Pancreas (tissue), 10 donors: ENCODE data around the gene BAG1. TPM values are rescaled to one million over a fixed set of nuclear protein-coding genes. Genes with fewer than 3 reads are reported as not detected.

Experiments used
- ATAC-seq, 4 donors: fragments of 200-7000 bp; cut with Tn5 transposase; one replicate each; pipeline versions ENCODE4 v1.8.0 to v1.9.1; 2020; ENCODE audit warnings: mild to moderate bottlenecking in 4 of 4, moderate library complexity in 4 of 4
- DNase-seq, 6 donors: peaks; one replicate each; pipeline ENCODE4 v3.0.0-alpha.2; 2020
- FAIRE-seq: peaks from 2 replicates; lab custom pipeline; 2012; peaks lifted over from hg19 to GRCh38; lab: Jason Lieb, UNC
- H3K27ac ChIP-seq, 4 donors: fragments of 200-600 bp; sonication (generic); 1 replicate in 3 of 4; 2 replicates in 1 of 4; pipeline versions ENCODE4 v1.5.0 to v1.8.0; 2020
- H3K27me3 ChIP-seq, 4 donors: fragments of 200-600 bp; one replicate each; pipeline ENCODE4 v1.8.0; 2021
- H3K36me3 ChIP-seq, 3 donors: fragments of 200-600 bp; sonication (generic) in 1 of 3; one replicate each; pipeline versions ENCODE4 v1.5.0 to v1.8.0; 2020 to 2021
- H3K4me1 ChIP-seq, 3 donors: fragments of 200-600 bp; one replicate each; pipeline ENCODE4 v1.8.0; 2021
- H3K4me3 ChIP-seq, 4 donors: fragments of 200-600 bp; sonication (generic) in 2 of 4; one replicate each; pipeline versions ENCODE4 v1.5.0 to v1.8.0; 2020 to 2021
- H3K9me3 ChIP-seq, 4 donors: fragments of 200-600 bp; one replicate each; pipeline ENCODE4 v1.8.0; 2021
- WGBS, 2 donors: extraction: QIAGEN DNeasy Blood & Tissue Kit; methylation state at CpG; one replicate each; pipeline ENCODE4 v1.1.7; 2013; 5-methylcytosine and 5-hydroxymethylcytosine counted together
- intact Hi-C, 3 donors: fragments of 100-400 bp; cut with DNase I; formaldehyde crosslinking; loops; one replicate each; pipeline versions ENCODE4 v1.11.1 to v1.14.2; 2022
- polyA plus RNA-seq, 2 donors: library from polyadenylated mRNA; stranded (reverse); fragments of 200-250 nt; gene quantifications; one replicate each; pipeline ENCODE4 v1.2.3, GENCODE V29; 2013
- total RNA-seq, 6 donors: library from RNA; stranded (reverse); fragmentation: NEBNext Ultra II Directional in 4 of 6; extraction: Animal tissue kit (Norgen Biotek cat#: 25700) in 4 of 6; gene quantifications; one replicate each; pipeline versions ENCODE4 v1.2.1 to v1.2.4, GENCODE V29; 2021 to 2023
- TF ChIP-seq, protein P1 (sequence below), 4 donors: fragments of 200-600 bp; sonication (generic) in 3 of 4; IDR thresholded peaks; one replicate each; pipeline versions ENCODE4 v1.5.0 to v1.8.0; 2021; ENCODE audit warnings: antibody characterized with exemption in 4 of 4
- donor health status: healthy with polysubstance abuse.
- donor health status: DM: no; HTN: no; CAD: no; lungs with moderate emphysema.
- donor health status: DM: no; HTN: no; CAD: no.
- donor health status: control.
- donor health status: control.
- donor health status: Bipolar disorder and iron deficiency.
- donor health status: DM: yes; HTN: yes; CAD: no.
- donor health status: DM: no; HTN: no; CAD: no.
- donor health status: DM: no; HTN: no; CAD: no.
- donor health status: DM: yes; HTN: yes; CAD: no.

BAG1 gene
- total and polyA plus RNA-seq, 8 donors, result 38.2 to 99.6 (median 53.3) TPM

DNA sequence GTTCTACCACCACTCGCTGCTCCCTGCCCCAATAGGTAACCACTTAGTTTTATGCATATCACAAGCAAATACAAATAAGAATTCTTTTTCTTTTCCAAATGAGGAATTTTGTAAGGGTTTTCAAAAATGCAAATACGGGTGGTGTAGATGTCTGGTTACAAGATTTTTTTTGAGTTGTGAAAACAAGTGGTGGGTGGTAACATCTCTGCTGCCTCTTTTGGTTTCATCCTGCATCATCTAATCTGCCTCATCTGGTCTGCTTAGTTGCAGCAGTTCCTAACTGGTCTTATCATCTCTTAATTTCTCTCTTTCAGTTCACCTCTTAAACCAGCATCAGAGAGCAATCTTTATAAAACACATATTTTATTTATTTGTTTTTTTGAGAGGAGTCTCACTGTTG, 31.1 kb upstream of the BAG1 start:
- WGBS, 2 donors, result 93 to 95% methylated on average over 2 of the region's 2 CpGs

DNA sequence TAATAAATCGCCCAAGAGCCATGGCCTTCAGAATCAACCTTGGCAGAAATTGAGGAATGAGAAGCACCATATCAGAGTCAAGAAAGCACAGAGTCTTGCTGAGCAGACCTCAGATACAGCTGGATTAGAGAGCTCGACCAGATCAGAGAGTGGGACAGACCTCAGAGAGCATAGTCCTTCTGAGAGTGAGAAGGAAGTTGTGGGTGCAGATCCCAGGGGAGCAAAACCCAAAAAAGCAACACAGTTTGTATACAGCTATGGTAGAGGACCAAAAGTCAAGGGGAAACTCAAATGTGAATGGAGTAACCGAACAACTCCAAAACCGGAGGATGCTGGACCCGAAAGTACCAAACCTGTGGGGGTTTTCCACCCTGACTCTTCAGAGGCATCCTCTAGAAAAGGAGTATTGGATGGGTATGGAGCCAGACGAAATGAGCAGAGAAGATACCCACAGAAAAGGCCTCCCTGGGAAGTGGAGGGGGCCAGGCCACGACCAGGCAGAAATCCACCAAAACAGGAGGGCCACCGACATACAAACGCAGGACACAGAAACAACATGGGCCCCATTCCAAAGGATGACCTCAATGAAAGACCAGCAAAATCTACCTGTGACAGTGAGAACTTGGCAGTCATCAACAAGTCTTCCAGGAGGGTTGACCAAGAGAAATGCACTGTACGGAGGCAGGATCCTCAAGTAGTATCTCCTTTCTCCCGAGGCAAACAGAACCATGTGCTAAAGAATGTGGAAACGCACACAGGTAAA, 30.3 kb upstream of the BAG1 start:
- ATAC-seq (no peak), FAIRE-seq (no peak), DNase-seq (no peak)
- Histone ChIP-seq H3K36me3 (peaks cover 0 to 22% (median 7%) of the 10 kb centered on the region in 3 donors), H3K4me3 (no peak overlapping the region), H3K9me3 (no peaks in the 10 kb centered on the region), H3K27me3 (no peaks in the 10 kb centered on the region), H3K27ac (no peak overlapping the region), H3K4me1 (peaks cover 16 to 69% (median 31%) of the 10 kb centered on the region in 3 donors)
- TF ChIP-seq, protein P1, sequence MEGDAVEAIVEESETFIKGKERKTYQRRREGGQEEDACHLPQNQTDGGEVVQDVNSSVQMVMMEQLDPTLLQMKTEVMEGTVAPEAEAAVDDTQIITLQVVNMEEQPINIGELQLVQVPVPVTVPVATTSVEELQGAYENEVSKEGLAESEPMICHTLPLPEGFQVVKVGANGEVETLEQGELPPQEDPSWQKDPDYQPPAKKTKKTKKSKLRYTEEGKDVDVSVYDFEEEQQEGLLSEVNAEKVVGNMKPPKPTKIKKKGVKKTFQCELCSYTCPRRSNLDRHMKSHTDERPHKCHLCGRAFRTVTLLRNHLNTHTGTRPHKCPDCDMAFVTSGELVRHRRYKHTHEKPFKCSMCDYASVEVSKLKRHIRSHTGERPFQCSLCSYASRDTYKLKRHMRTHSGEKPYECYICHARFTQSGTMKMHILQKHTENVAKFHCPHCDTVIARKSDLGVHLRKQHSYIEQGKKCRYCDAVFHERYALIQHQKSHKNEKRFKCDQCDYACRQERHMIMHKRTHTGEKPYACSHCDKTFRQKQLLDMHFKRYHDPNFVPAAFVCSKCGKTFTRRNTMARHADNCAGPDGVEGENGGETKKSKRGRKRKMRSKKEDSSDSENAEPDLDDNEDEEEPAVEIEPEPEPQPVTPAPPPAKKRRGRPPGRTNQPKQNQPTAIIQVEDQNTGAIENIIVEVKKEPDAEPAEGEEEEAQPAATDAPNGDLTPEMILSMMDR (IDR thresholded peaks at IDR 0.05), result no peak
- intact Hi-C loops, result no loop called here
- WGBS, 2 donors, result 89 to 94% methylated on average over 12 of the region's 12 CpGs

More for the DNA sequence above, 31.1 kb upstream of the BAG1 start:
- no peak for FAIRE-seq
- no peak overlapping the region for H3K27ac ChIP-seq
- no peaks in the 10 kb centered on the region for H3K9me3 ChIP-seq
- no peak for ATAC-seq
- peaks cover 0 to 22% (median 7%) of the 10 kb centered on the region in 3 donors for H3K36me3 ChIP-seq
- TF ChIP-seq, protein P1 (IDR thresholded peaks at IDR 0.05), result no peak
- no peak for DNase-seq
- peaks cover 16 to 69% (median 31%) of the 10 kb centered on the region in 3 donors for H3K4me1 ChIP-seq
- H3K27me3 ChIP-seq, result no peaks in the 10 kb centered on the region
- H3K4me3 ChIP-seq, result no peak overlapping the region
- intact Hi-C loops, result no loop called here

DNA sequence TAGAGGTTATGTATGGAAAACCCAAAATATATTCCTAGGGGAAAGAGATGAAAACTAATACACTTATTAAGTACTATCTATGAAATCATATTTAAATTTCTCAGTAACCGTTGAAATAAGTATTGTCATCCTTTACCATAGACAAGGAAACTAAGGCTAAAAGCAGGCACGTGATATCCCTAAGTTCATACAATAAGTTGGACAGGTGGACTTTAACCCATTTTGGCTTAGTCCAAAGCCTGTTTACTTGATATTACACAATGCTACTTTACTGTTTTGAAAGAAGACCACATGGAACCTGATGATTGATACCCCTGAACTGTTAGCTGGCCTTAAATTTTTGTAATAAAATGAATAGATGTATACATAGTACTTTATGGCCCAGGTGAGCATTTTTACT, 29.3 kb upstream of the BAG1 start:
- ATAC-seq (no peak), DNase-seq (no peak), FAIRE-seq (no peak)
- H3K27ac ChIP-seq, result no peak overlapping the region
- peaks cover 16 to 63% (median 31%) of the 10 kb centered on the region in 3 donors for H3K4me1 ChIP-seq
- 80 to 86% methylated on average over 2 of the region's 2 CpGs for WGBS, 2 donors
- peaks cover 0 to 22% (median 7%) of the 10 kb centered on the region in 3 donors for H3K36me3 ChIP-seq
- H3K9me3 ChIP-seq, result no peaks in the 10 kb centered on the region
- no peaks in the 10 kb centered on the region for H3K27me3 ChIP-seq
- no peak overlapping the region for H3K4me3 ChIP-seq
- TF ChIP-seq, protein P1 (IDR thresholded peaks at IDR 0.05), result no peak
- intact Hi-C loops, result no loop called here

DNA sequence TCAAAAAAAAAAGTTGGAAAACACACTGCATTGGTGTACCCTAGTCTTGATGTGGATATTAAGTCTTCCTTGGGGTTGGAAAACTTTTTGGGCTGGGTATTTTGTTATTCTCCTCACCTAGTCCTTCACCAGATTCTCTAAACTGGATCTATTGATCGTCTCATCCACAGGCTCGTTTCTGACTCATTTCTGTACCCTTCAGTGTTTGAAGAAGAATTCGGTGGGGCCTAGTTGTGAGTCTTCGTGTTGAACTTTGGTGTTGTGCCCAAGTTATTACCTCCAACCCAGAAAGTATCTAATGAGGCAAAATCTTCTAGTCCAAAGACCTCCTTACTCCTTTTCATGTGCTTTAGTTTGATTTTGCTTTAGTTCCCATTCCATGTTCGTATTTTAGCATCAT, 27.4 kb upstream of the BAG1 start:
- no peak overlapping the region for H3K27ac ChIP-seq
- 83 to 87% methylated on average over 5 of the region's 5 CpGs for WGBS, 2 donors
- TF ChIP-seq, protein P1 (IDR thresholded peaks at IDR 0.05), result no peak

DNA sequence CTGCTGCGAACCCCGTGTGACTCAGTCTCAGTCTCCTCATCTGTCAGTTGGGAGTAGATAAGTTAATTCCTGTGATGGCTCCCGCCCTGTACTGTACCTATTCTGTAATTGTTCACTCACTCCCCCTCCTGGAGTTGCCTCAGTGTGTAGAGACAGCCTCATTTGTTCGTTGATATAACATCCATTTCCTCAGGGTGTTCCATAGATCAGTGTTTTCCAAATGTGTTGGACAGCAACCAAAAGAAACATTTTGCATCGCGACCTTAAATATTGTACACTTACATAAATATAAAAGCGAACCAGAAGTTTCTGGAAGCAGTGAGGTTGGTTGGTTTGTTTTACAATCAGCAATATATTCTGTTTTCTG, 26.5 kb upstream of the BAG1 start:
- H3K9me3 ChIP-seq, result no peaks in the 10 kb centered on the region
- H3K4me3 ChIP-seq, result peak overlapping the region; percentile 79 to 96 (median 82)
- peaks cover 0 to 17% (median 1%) of the 10 kb centered on the region in 3 donors for H3K36me3 ChIP-seq
- no peak for ATAC-seq
- peak overlapping the region; percentile 96 to 97 (median 97) for H3K27ac ChIP-seq
- peaks cover 7 to 37% (median 20%) of the 10 kb centered on the region in 3 donors for H3K4me1 ChIP-seq
- no peak for DNase-seq
- intact Hi-C loops, result no loop called here
- WGBS, 2 donors, result 13 to 16% methylated on average over 7 of the region's 7 CpGs
- H3K27me3 ChIP-seq, result no peaks in the 10 kb centered on the region
- TF ChIP-seq, protein P1 (IDR thresholded peaks at IDR 0.05), result no peak
- no peak for FAIRE-seq

More for the DNA sequence above, 27.4 kb upstream of the BAG1 start:
- FAIRE-seq (no peak), ATAC-seq (no peak), DNase-seq (no peak)
- peaks cover 0 to 22% (median 7%) of the 10 kb centered on the region in 3 donors for H3K36me3 ChIP-seq
- no peaks in the 10 kb centered on the region for H3K9me3 ChIP-seq
- H3K4me3 ChIP-seq, result peak overlapping the region in 1 of 4 donors; percentile 4
- H3K27me3 ChIP-seq, result no peaks in the 10 kb centered on the region
- intact Hi-C loops, result no loop called here
- peaks cover 8 to 46% (median 22%) of the 10 kb centered on the region in 3 donors for H3K4me1 ChIP-seq
